ENCODE data around the gene SLC24A3.
A peak's percentile ranks its signal among the peaks of the same experiment; 100 is the strongest.
"Not testable (repeated sequence)": the region's sequence is repeated elsewhere in the genome, so short reads cannot be mapped to it uniquely, and the experiment has no call there.

Gene SLC24A3

GRCh38 chr20:19727251-19727847, 514.9 kb downstream of the SLC24A3 start:
- DNase-seq = no peak

- no peak for DNase-seq
Observed at GRCh38 chr20:19729672-19730071, 517.2 kb downstream of the SLC24A3 start.

DNA sequence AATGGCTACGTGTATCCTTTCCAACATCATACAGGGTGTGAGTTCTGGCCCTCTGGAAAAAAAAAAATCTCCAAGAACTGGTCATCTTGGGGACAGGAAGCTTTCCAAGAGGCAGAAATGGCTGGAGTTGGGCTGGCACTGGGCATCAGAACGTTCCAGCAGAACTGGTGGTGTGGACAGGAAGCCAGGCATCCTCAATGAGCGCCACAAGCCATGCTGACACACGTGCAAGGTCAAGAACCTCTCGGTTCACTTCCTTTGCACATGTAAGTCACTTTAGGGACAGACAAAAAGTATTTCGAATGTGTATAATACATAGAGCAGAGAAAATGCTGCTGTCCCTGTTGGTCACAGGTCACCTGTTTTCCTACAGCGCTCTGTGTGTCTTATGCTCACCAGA, 518.3 kb downstream of the SLC24A3 start:
- DNase-seq = no peak

DNA sequence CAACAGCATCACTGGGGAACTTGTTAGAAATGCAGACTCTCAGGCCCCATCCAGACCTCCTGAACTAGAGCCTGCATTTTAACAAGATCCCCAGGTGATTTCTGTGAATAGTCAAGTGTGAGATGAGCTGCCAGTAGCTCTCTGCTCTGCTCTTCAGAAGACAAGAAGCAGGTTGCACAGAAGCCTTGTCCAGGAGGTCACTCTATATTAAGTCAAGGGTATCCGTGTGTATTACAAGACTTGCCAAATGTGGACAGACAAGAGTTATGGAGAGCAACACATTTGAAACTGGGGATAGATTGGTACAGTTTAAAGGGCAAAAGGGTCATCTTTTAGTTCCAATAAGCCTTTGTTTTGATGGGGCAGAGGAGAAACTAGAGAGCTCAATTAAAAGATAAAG, 522.4 kb downstream of the SLC24A3 start:
- no peak for DNase-seq

GRCh38 chr20:19735446-19735845, 523.0 kb downstream of the SLC24A3 start:
- no peak for DNase-seq

GRCh38 chr20:19737025-19737424, 524.6 kb downstream of the SLC24A3 start:
- DNase-seq = no peak

DNA sequence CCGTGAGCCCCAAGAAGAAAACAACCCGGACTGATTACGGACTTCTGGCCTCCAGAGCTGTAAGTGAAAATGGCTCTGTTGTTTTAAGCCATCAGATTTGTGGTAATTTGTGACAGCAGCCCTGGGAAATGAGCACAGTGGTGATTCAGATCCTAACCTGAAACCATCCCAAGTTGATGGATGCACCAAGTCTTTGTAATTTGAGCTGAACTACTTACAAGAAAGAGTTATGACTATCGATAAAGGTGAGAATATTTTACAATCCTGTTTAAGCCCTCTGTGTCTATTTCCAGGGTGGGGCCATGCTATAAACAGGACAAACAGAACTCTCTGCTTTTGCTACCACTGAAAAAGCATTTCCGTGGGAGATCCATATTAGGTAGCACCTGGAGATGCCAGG, 526.5 kb downstream of the SLC24A3 start:
- no peak for DNase-seq

- no peak for DNase-seq
Observed at GRCh38 chr20:19739351-19739750, 526.9 kb downstream of the SLC24A3 start.

GRCh38 chr20:19740512-19740911, 528.1 kb downstream of the SLC24A3 start:
- no peak for DNase-seq

- DNase-seq = no peak
Observed at GRCh38 chr20:19741924-19742323, 529.5 kb downstream of the SLC24A3 start.

DNA sequence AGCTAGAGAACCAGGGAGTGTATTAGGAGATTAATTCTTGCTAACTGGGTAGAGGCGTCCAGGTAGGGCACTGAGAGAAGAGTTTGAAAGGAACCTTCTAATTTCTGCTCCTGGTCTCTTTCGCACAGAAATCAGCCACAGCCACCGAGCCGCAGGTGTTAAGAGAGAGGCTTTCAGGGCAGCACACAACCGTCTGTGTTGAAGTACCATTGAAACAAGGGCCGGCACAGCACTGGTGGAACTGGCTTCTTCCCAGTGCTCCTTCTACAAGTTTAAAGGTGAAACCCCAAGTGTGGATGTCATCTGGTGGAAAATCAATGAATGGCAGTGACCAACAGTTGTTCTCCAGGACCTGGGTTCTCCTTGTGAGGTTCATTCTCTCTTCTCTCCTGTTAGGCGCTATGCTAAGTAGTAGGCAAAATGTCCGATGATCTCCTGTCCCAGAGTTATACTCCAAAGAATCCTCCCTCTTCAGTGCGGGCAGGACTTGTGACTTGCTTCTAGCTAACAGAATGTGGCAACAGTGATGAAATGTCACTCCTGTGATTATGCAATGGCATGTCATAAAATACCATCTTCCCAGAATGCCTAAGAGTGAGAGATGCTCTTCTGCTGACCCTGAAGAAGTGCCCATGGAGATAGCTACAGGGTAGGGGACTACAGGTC, 530.7 kb downstream of the SLC24A3 start:
- no peak for DNase-seq

- DNase-seq = no peak
Observed at GRCh38 chr20:19743640-19743995, 531.2 kb downstream of the SLC24A3 start.

DNA sequence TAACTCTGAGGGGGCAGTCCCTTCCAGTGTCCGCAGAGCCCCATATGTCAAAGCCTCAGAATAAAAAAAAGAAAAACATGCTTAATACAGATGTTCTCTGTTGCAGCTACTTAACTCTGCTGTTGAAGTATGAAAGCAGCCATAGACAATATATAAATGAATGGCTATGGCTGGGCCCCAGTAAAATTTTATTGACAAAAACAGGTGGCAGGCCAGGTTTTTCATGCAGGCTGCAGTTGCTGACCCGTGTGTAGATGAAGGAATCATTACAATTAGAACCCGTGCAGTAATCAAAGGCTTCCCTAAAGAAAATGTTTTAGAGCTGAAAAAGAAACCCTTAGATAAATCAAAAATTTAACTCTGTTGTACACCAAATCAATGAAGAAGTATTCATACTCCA, 532.7 kb downstream of the SLC24A3 start:
- no peak for DNase-seq

DNA sequence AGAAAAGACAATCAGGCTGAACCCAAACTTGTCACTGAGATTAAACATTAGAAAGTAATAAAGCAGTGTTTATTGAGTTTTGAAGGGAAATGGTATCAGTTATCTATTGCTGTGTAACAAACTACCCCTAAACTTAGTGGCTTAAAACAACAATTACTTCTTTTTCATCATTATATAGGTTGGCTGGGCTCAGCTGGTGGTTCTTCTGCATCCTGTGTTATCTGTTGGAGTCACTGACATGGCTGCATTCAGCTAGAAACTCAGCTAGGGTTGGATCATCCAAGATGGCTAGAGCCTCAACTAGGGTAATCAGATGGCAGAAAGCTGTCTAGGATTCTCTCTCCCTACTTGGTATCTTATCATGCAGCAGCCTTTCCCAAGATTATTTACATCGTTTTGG, 533.1 kb downstream of the SLC24A3 start:
- no peak for DNase-seq

GRCh38 chr20:19746396-19746795, 534.0 kb downstream of the SLC24A3 start:
- no peak for DNase-seq

- DNase-seq = no peak
Observed at GRCh38 chr20:19747903-19748302, 535.5 kb downstream of the SLC24A3 start.

DNA sequence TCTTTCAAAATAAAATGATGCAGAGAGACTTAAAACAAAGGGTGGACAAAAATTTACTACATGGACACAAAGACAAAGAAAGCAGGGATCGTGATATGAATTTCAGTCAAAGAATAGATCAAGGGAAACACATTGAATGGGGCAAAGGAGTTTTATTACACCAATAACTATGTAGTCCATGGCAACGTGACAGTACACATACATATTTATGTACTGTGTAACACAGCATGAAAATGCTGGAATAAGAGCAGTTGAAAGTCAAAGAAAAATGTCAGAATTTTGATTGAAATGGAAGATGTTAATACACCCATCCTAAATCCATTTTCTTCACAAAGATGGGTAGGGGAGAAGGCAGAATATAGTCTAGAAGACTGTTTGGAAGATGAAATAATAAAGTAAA, 536.2 kb downstream of the SLC24A3 start:
- DNase-seq = no peak

DNA sequence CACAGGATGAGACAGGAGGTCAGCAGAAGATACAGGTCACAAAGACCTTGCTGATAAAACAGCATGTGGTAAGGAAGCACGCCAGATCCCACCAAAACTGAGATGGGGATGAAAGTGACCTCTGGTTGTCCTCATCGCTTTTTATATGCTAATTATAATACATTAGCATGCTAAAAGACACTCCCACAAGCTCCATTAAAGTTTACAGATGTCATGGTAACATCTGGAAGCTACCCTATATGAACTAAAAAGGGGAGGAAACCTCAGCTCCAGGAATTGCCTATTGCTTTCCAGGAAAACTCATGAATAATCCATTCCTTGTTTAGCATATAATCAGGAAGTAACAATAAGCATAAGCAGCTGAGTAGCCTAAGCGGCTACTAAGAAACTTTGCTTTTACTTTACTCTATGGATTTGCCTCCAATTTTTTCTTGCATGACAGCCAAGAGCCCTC, 537.2 kb downstream of the SLC24A3 start:
- no peak for DNase-seq

DNA sequence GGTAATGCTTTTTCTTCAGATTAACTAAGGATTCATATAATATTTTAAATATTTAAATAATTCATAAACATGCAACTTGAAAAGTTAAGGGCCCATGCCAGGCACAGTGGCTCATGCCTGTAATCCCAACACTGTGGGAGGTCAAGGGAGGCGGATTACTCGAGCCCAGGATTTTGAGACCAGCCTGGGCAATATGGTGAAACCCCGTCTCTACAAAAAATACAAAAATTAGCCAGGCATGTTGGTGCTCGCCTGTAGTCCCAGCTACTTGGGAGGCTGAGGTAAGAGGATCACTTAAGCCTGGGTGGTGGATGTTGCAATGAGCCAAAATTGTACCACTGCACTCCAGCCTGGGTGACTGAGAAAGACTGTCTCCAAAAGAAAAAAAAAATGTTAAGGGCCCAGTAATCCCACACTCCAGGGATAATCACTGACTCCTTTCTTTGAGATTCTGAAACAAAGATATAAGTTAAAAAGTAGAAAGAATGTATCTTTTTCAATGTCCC, 537.7 kb downstream of the SLC24A3 start:
- DNase-seq = no peak

- no peak for DNase-seq
Observed at GRCh38 chr20:19750907-19751636, 538.6 kb downstream of the SLC24A3 start.

DNA sequence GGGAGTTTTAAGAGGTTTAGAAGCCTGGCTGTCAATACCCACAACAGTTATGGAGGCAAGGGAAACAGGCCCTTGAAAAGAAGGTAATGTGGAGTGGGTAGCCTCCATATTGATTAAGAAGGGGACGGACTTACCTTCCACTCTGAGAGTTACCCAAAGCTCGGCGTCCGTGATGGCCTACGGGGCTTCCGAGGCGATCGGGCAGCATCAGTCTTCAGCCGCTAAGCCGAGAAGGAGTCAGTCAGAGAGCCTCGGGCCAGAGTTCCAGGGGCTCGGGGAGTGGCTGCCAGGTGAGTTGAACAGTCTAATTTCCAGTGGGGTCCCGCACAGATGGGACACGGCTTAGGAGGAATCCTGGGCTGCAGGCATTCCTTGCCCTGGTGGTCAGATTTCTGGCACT, 541.8 kb downstream of the SLC24A3 start:
- not testable (repeated sequence) for DNase-seq

- peak; percentile 21 for DNase-seq
Observed at GRCh38 chr20:19756761-19757486, 544.5 kb downstream of the SLC24A3 start.

DNA sequence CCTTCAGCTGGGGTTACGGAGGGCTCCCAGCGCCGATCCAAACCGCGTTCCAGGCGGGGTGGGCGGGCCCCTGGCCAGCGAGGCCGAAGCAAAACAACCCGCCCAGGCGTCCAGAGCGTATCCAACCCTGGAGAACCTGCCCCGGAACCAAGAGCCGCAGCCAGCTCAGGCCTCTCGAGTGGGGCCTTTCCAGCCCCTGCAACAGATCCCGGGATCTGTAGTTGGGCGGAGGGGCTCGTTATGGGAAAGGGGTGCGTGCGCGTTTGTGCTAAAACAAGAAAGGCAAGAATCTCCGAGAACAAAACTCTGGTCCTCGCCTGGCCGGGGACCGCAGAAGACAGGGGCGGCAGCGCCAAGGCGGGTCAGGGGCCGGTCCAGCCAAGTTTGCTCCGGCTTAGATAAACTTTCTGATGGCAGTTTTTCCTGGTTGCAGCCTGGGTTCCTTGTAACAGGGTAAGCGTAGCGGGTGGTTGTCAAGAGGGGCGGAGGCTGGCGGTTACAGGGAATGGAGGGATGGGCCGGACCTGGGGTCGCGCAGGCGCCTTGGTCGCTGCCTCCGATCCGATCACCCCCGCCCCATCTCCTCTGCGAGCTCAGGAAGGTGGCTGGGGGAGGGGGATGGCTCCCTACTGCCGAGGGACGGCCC, 545.2 kb downstream of the SLC24A3 start:
- peak; percentile 79 for DNase-seq
